Astrocyte (in vitro differentiated cells and primary cell): Measurements from ENCODE around the gene CLK4. TPM values are rescaled to one million over a fixed set of nuclear protein-coding genes. Genes with fewer than 3 reads are reported as not detected.

Experiments used
- DNase-seq: peaks from one replicate; pipeline ENCODE4 v3.0.0-alpha.2; 2010; ENCODE audit warnings: low read depth
- FAIRE-seq: peaks from 2 replicates; lab custom pipeline; 2011; peaks lifted over from hg19 to GRCh38; lab: Jason Lieb, UNC
- H2AFZ ChIP-seq: 2 replicates; pipeline ENCODE4 v1.6.0; 2012; ENCODE audit warnings: low read depth, low read length, inconsistent platforms
- H3K27ac ChIP-seq: 2 replicates; pipeline ENCODE4 v1.5.1; 2011; ENCODE audit warnings: low read depth, low read length, inconsistent platforms
- H3K27me3 ChIP-seq: 2 replicates; pipeline ENCODE4 v1.6.0; 2011; ENCODE audit warnings: low read length, inconsistent platforms; ENCODE audit not compliant: insufficient read depth
- H3K36me3 ChIP-seq: 2 replicates; pipeline ENCODE4 v1.5.1; 2011; ENCODE audit warnings: low read length, inconsistent platforms; ENCODE audit not compliant: insufficient read depth
- H3K4me1 ChIP-seq: 2 replicates; pipeline ENCODE4 v1.5.1; 2011; ENCODE audit warnings: low read length, inconsistent platforms; ENCODE audit not compliant: insufficient read depth
- H3K4me2 ChIP-seq: 2 replicates; pipeline ENCODE4 v1.6.0; 2012; ENCODE audit warnings: low read length, inconsistent platforms
- H3K4me3 ChIP-seq: 2 replicates; pipeline ENCODE4 v1.5.1; 2011; ENCODE audit warnings: low read depth, mild to moderate bottlenecking, low read length, inconsistent platforms; ENCODE audit not compliant: insufficient read depth
- H3K79me2 ChIP-seq: 2 replicates; pipeline ENCODE4 v1.6.0; 2012; ENCODE audit warnings: mild to moderate bottlenecking, low read length, inconsistent platforms; ENCODE audit not compliant: insufficient read depth
- H3K9ac ChIP-seq: 2 replicates; pipeline ENCODE4 v1.6.0; 2012; ENCODE audit warnings: mild to moderate bottlenecking, low read length, inconsistent platforms
- H3K9me3 ChIP-seq: 2 replicates; pipeline ENCODE4 v1.5.1; 2012; ENCODE audit warnings: low read depth, mild to moderate bottlenecking, low read length, inconsistent platforms; ENCODE audit not compliant: insufficient read depth
- H4K20me1 ChIP-seq: 2 replicates; pipeline ENCODE4 v1.6.0; 2012; ENCODE audit warnings: low read length, inconsistent platforms; ENCODE audit not compliant: insufficient read depth
- H3K27ac Mint-ChIP-seq: one replicate; pipeline ENCODE4 v1.8.0; 2021; ENCODE audit warnings: mild to moderate bottlenecking, mixed read lengths; ENCODE audit not compliant: unreplicated experiment
- H3K27me3 Mint-ChIP-seq: one replicate; pipeline ENCODE4 v1.8.0; 2021; ENCODE audit warnings: low read depth, mixed read lengths; ENCODE audit not compliant: unreplicated experiment
- H3K36me3 Mint-ChIP-seq: one replicate; pipeline ENCODE4 v1.8.0; 2021; ENCODE audit warnings: low read depth, mixed read lengths; ENCODE audit not compliant: unreplicated experiment
- H3K4me1 Mint-ChIP-seq: one replicate; pipeline ENCODE4 v1.8.0; 2021; ENCODE audit warnings: low read depth, mixed read lengths; ENCODE audit not compliant: unreplicated experiment
- H3K4me3 Mint-ChIP-seq: one replicate; pipeline ENCODE4 v1.8.0; 2021; ENCODE audit warnings: mild to moderate bottlenecking, moderate library complexity, mixed read lengths; ENCODE audit not compliant: unreplicated experiment
- H3K9me3 Mint-ChIP-seq: one replicate; pipeline ENCODE4 v1.8.0; 2021; ENCODE audit warnings: mild to moderate bottlenecking, mixed read lengths; ENCODE audit not compliant: unreplicated experiment
- EZH2 ChIP-seq: IDR thresholded peaks from 2 replicates; pipeline ENCODE4 v1.6.1; 2012; ENCODE audit warnings: mild to moderate bottlenecking, low read length, inconsistent platforms; ENCODE audit not compliant: insufficient read depth
- total RNA-seq: library from RNA; stranded (reverse); gene quantifications from 2 replicates; pipeline ENCODE4 v1.2.1, GENCODE V29; 2021
- TF ChIP-seq, protein P1 (sequence below): IDR thresholded peaks from 2 replicates; pipeline ENCODE4 v1.5.1; 2011; ENCODE audit warnings: low read depth, mild to moderate bottlenecking, inconsistent platforms, low read length, moderate library complexity; ENCODE audit not compliant: insufficient read depth

The CLK4 gene
- total RNA-seq, 1 donor from 2014 or later, result 16.5 TPM

DNA sequence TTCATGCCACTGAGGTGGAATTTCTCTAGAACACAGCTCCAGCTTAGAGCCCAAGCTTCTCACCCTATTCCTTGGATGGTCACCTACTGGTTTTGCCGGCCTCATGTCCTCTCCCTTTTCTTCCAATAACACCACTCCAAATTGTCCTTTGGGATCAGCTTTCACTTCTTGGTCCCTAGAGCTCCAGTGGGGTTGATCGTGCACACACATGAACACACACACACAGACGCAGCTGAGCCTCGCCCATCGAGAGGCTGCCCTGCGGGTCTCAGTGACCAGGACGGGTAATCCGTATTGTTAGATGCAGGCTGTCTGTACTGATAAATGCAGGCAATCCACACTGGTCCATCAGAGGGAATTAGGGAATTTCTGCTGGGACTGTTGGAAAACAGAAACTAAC is 43.6 kb downstream of the CLK4 start:
- H3K4me3 ChIP-seq, result no peak overlapping the region
- no peak overlapping the region for H3K27ac ChIP-seq
- peaks cover 17% of the 10 kb centered on the region for H3K27me3 ChIP-seq
- peaks cover 3% of the 10 kb centered on the region for H3K9me3 ChIP-seq
- no peaks in the 10 kb centered on the region for H3K36me3 ChIP-seq
- Mint-ChIP-seq H3K27ac (no peak overlapping the region), H3K36me3 (no peaks in the 10 kb centered on the region), H3K4me1 (no peaks in the 10 kb centered on the region), H3K27me3 (peaks cover 73% of the 10 kb centered on the region), H3K4me3 (no peak overlapping the region), H3K9me3 (no peaks in the 10 kb centered on the region)
- H3K79me2 ChIP-seq, result no peaks in the 10 kb centered on the region
- no peaks in the 10 kb centered on the region for H3K4me1 ChIP-seq
- no peak overlapping the region for H3K4me2 ChIP-seq
- H4K20me1 ChIP-seq, result no peaks in the 10 kb centered on the region
- DNase-seq (no peak), FAIRE-seq (no peak)
- no peak overlapping the region for H3K9ac ChIP-seq
- no peak overlapping the region for H2AFZ ChIP-seq
- no peak for TF ChIP-seq EZH2
- TF ChIP-seq, protein P1, sequence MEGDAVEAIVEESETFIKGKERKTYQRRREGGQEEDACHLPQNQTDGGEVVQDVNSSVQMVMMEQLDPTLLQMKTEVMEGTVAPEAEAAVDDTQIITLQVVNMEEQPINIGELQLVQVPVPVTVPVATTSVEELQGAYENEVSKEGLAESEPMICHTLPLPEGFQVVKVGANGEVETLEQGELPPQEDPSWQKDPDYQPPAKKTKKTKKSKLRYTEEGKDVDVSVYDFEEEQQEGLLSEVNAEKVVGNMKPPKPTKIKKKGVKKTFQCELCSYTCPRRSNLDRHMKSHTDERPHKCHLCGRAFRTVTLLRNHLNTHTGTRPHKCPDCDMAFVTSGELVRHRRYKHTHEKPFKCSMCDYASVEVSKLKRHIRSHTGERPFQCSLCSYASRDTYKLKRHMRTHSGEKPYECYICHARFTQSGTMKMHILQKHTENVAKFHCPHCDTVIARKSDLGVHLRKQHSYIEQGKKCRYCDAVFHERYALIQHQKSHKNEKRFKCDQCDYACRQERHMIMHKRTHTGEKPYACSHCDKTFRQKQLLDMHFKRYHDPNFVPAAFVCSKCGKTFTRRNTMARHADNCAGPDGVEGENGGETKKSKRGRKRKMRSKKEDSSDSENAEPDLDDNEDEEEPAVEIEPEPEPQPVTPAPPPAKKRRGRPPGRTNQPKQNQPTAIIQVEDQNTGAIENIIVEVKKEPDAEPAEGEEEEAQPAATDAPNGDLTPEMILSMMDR, result no peak

DNA sequence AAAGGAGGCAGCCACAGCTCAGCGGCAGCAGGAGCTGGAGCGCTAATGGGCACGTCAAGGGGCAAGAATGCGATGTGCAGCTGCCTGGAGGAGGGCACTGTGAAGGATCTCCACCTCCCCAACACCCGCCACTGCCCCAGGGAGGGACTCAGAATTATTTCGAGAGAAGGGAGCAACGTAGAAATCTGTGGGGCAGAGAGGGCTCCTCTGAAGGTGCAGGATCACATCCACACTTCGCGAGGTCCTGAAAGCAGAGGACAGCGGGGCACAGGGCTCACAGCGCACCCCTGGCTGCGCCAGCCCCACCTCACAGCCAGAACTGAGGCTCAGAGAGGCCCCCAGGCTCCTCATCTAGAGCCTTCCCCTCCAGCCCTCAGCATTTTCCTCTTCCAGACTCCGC is 44.6 kb downstream of the CLK4 start:
- H3K27ac ChIP-seq, result no peak overlapping the region
- no peak overlapping the region for H3K4me2 ChIP-seq
- H3K27me3 Mint-ChIP-seq, result peaks cover 70% of the 10 kb centered on the region
- H3K79me2 ChIP-seq, result no peaks in the 10 kb centered on the region
- no peaks in the 10 kb centered on the region for H4K20me1 ChIP-seq
- peaks cover 7% of the 10 kb centered on the region for H3K27me3 ChIP-seq
- FAIRE-seq (no peak), DNase-seq (no peak)
- no peaks in the 10 kb centered on the region for H3K9me3 Mint-ChIP-seq
- no peak overlapping the region for H3K27ac Mint-ChIP-seq
- TF ChIP-seq, protein P1, result no peak
- TF ChIP-seq EZH2, result no peak
- H3K9me3 ChIP-seq, result peaks cover 3% of the 10 kb centered on the region
- H3K4me3 ChIP-seq, result no peak overlapping the region
- H3K4me1 Mint-ChIP-seq, result no peaks in the 10 kb centered on the region
- H3K36me3 Mint-ChIP-seq, result no peaks in the 10 kb centered on the region
- H3K9ac ChIP-seq, result no peak overlapping the region
- no peak overlapping the region for H2AFZ ChIP-seq
- no peaks in the 10 kb centered on the region for H3K4me1 ChIP-seq
- H3K36me3 ChIP-seq, result no peaks in the 10 kb centered on the region
- no peak overlapping the region for H3K4me3 Mint-ChIP-seq

DNA sequence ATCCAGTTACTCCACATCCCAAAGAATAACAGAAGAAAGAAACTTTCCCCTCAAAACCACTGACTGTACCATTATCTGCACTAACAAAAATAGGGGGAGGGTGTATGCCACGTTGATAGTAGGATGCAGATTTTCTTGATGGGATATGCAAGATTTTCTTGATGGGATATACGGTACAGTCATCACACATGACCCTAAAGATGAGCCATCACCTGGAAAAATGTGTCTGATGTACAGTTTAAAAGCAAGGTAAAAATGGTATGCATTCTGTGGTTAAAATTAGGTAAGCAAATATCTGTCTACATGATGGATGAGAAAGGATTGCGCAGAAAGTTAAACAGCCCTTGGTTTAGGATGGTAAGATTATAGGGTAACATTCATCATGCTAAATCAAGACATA is 45.2 kb downstream of the CLK4 start:
- H3K27me3 Mint-ChIP-seq, result peaks cover 66% of the 10 kb centered on the region
- Histone ChIP-seq H3K4me3 (no peak overlapping the region), H3K4me1 (no peaks in the 10 kb centered on the region), H3K36me3 (no peaks in the 10 kb centered on the region), H2AFZ (no peak overlapping the region), H3K79me2 (no peaks in the 10 kb centered on the region), H3K4me2 (no peak overlapping the region), H3K27ac (no peak overlapping the region), H4K20me1 (no peaks in the 10 kb centered on the region), H3K27me3 (peaks cover under 1% of the 10 kb centered on the region), H3K9ac (no peak overlapping the region), H3K9me3 (peaks cover 3% of the 10 kb centered on the region)
- H3K36me3 Mint-ChIP-seq, result no peaks in the 10 kb centered on the region
- TF ChIP-seq EZH2, result no peak
- TF ChIP-seq, protein P1, result no peak
- FAIRE-seq (no peak), DNase-seq (no peak)
- no peaks in the 10 kb centered on the region for H3K4me1 Mint-ChIP-seq
- H3K9me3 Mint-ChIP-seq, result no peaks in the 10 kb centered on the region
- no peak overlapping the region for H3K27ac Mint-ChIP-seq
- no peak overlapping the region for H3K4me3 Mint-ChIP-seq
